HG02588 (cell line): Measurements from ENCODE around the gene OXTR.

Experiments
- ATAC-seq: cut with Tn5 transposase; IDR thresholded peaks from one replicate; pipeline ENCODE4 v1.9.1; 2021; ENCODE audit warnings: mild to moderate bottlenecking, moderate library complexity; ENCODE audit not compliant: unreplicated experiment

Gene OXTR

DNA sequence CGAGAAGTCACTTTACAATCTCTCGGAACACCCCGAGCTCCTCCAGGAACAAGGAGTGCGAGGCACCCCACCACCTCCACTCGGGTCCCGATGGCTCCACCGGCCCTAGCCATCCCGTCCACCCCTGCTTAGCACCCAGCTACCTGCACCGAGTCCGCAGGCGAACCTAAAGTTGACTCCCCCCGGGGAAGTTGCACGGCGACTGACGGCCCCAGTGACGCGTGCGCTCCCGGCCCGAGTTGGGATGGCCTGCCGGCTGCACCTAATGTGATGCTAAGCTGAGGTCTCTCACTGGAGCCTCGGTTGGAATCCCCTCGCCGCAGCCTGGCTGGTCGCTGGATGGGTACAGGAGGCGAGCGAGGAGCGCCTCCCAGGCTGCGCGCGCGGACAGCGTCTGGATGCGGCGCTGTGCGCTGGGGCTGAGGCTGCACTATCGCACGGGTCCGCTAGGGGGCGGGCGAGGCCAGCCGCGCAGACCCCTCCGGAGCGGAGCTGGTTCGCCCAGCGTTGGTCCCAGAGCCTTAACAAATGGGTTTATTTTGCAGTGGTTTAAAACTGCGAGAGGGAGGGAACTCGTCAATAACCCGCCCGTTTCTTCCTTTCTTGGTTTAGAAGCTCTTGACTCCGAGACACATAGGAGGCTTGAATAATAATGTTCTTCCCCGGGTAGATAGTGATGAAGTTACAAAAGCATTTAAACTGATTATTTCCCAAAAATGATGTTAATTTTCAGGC, at the start of gene OXTR:
Gene OXTR (minus strand): TSS at position 526 of the 735 bp plus-strand sequence. CDS start 1,426 bp downstream, outside the sequence.
- peak; percentile 73 for ATAC-seq

DNA sequence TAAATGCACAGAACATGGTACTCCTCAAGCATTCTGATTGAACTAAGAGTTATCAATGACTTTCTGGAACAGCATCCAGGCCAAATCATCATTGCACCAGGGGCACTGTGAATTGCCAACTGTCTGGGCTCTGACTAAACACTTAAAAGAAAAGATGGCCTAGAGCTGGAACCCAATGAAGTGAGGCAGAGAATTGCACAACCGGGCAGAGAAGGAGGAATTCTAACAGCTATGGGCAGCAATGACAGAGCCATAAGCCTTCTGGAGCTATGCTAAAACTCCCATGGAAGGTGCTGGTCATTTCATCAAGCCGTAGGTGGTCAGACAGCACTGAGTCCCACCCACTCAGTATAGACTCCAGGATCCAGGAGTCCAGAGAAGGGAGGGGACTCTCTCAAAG, 48.1 kb upstream of the OXTR start:
- ATAC-seq, result no peak

- ATAC-seq, result no peak
Measured at GRCh38 chr3:8816106-8816505, 46.7 kb upstream of the OXTR start.

- no peak for ATAC-seq
Measured at GRCh38 chr3:8813411-8813810, 44.0 kb upstream of the OXTR start.

DNA sequence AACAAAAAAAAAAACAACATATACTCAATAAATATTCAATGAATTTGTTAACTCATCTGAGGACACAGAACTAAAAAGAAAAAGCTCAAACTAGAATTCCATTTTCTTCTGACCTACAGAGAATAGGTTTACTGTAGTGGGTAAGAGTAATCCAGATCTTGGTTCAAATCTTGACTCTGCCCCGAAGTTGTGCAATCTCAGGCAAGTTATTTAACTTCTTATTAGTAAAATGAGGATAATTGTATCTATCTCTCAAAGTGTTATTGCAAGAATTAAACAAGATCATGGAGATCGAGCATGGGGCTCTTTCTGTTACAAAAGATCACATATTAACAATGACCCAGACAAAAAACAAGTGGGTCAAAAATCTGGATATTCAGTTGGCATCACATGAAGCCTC, 41.1 kb upstream of the OXTR start:
- no peak for ATAC-seq

GRCh38 chr3:8805774-8806173, 36.4 kb upstream of the OXTR start:
- ATAC-seq, result no peak

GRCh38 chr3:8802256-8802655, 32.8 kb upstream of the OXTR start:
- no peak for ATAC-seq

- no peak for ATAC-seq
Measured at GRCh38 chr3:8800016-8800415, 30.6 kb upstream of the OXTR start.

DNA sequence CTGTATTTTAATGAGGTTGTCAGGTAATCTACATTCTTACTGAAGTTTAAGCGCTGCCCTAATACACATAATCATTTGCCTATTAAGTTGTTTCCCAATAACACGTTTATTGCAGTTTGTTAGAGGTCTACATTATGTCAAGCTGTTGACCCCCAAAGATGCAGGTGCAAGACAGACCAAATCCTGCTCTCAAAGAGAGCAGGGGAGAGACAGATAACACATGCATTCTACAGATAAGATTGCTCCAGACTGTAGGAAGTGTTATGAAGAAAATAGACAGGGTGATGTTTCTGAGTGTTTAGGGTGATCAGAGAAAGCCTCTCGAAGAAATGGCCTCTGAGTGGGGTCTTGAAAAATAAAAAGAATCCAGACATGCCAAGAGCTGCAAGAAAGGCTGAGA, 24.8 kb upstream of the OXTR start:
- no peak for ATAC-seq

DNA sequence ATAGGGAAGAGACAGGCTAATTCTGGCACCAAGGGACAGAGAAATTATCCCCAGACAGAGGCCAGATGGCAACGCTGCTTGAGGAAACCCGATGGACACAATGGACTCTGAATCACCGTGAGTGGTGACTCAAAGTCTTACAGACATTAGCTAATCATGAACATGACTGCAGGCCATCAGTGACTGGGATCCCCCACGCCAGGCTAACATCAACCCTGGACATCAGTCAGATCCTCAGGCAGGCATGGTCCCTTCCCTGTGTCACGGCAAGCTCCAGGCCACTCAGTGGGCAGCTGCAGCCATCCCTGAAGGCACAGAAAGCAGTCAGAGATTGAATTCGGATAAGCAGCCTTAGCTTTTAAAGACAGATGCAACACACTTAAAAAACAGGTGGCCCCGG, 23.8 kb upstream of the OXTR start:
- ATAC-seq, result no peak

DNA sequence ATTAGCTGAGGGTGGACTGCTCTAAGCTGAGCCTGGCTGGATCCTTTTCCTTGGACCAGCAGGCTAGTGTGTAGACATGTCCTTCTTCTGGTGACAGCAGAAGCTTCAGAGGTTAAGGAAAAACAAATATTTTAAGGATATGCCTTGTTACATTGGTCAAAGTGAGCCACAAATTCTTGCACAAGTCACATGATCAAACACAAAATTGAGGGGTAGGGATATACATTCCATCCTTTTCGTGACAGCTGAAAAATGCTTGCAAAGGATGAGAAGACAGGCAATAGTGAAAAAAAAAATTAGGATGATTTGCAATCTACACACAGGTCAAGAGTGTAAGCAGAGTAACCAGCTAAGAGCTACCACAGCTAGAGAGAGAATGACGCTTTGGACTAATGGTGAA, 21.1 kb upstream of the OXTR start:
- ATAC-seq, result no peak

DNA sequence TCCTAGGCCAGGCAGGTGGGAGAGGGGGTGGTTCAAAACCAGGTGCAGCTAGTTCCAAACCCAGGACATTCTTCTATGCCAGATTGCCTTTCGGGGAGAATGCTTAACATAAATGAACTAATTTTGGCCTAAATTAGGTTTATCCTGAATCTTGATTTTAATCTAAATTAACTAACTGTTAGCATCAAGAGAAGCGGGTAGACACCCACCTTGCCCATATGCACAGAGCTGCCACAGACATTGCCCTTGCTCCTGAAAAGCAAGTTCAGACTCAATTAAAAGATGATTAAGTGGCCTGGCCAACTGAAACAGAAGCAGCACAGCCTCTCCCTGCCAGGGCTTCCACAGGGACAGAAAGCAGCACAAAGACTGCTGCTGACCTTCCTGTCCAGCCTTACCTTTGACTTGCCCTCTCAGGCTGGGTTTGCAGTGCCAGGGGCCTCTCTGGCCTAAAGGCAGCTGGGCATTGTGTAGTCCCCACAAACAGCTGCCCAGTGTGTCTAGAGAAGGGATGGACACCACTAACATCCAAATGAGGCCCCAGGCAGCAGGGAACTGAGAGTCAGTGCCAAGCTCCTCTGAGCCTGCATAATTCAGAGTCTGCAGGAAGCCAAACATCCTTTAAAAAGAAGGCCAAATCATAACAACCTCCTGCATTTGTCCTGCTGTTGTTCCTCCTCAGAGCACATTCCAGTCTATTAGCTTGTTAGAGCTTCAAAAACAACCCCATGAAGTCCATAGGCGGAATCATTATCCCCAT, 15.4 kb upstream of the OXTR start:
- ATAC-seq, result no peak

DNA sequence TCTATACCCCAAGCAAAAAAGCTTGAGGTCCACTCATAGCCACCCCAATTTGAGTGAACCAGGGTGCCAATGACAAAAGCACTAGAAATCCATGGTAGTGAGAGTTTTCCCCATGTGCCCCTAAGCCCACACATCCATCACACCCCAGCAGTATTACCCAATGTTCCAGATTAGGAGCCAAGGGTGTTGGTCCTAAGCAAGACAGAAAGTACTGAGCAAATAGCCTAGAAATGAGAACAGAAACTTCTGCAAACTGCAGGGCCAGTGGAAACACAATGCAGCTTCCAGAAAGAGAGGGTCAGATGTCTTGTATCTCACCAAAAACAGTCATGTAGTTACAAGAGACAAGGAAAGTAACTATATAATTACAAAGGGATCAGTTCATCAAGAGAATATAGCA, 10.9 kb upstream of the OXTR start:
- no peak for ATAC-seq

GRCh38 chr3:8778475-8778874, 9.1 kb upstream of the OXTR start:
- no peak for ATAC-seq

DNA sequence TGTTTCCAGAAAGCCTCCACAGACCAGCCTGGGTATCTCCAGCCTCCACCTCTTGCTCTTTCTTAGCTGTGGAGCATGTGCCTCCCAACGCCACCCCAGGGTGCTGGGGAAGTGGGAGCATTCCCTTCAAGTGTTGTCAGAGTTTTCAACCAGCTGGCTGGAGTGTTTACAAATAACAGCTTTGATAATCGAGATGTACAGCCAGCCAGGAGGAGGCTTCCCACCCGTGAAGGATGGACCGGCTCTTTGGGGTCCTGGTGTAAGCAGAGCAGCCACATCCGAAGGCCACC, 8.5 kb upstream of the OXTR start:
- ATAC-seq, result no peak

- ATAC-seq, result no peak
Measured at GRCh38 chr3:8777201-8777977, 8.0 kb upstream of the OXTR start.

DNA sequence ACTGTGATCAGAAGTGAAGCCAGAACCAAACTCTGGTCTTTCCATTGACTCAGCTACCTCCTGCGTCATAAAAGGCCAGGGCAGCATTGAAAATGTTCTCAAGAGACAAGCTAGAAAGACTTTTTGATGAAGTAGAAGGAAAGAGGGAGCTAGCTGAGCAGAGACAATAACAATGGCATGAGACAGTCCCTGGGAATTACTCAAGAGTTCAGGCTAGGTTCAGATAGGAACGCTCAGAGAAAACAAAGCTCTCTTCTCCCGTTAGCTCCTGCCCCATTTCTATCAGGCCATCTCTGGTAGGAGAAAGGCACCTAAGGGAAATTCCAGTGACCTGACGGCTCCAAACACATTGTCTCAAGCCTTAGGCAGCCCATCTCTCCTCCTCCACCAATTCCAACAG, 7.0 kb upstream of the OXTR start:
- ATAC-seq, result no peak

GRCh38 chr3:8775602-8776001, 6.2 kb upstream of the OXTR start:
- ATAC-seq, result no peak

- no peak for ATAC-seq
Measured at GRCh38 chr3:8775181-8775580, 5.8 kb upstream of the OXTR start.

- no peak for ATAC-seq
Measured at GRCh38 chr3:8773941-8774542, 4.6 kb upstream of the OXTR start.

DNA sequence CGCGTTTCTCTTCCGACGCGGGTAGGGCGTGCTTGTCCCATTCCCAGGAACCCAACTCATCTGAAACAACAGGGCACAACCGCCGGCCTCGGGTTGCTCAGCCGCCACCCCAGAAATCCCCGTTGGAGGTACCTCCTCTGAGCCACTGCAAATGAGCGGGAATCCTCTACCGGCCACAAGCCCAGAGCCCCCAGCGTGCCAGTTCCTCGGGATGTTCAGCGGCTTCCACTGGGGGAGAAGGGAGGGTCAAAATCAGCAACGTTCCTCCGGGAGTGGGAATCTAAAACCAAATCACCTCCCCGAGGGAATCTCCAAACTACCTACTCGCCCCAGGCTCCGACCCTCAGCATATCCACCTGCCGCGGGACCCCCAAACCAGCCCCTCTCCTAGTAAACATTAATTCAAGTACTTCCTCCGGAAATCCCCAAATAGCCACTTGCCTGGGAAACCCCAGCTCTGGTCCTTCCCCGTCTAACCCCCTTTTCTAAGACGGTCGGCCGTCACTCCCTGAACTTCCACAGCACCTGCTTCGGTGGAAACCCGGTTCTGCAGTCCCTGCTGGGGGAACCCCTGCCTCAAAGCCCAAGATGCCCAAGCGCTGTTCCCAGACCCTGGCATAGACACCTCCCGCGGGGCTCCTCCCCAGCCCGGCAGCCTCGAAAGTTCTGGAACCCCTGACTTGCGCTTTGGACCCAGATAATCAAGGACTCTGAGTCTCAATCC, 887 bp downstream of the OXTR start:
- ATAC-seq, result peak; percentile 32
